ENCODE results near the gene JOSD2. TPM values are rescaled to one million over a fixed set of nuclear protein-coding genes. Genes with fewer than 3 reads are reported as not detected.
A peak's percentile ranks its signal among the peaks of the same experiment; 100 is the strongest.
"Not testable (repeated sequence)": the region's sequence is repeated elsewhere in the genome, so short reads cannot be mapped to it uniquely, and the experiment has no call there.

The JOSD2 gene
- total RNA-seq, 2 donors from 2014 or later = 27.6 to 34.0 TPM

GRCh38 chr19:50478901-50479715, 31.9 kb downstream of the JOSD2 start:
- H3K27me3 Mint-ChIP-seq (ENCODE audit: low read depth) = no peaks in the 10 kb centered on the region
- H3K9me3 Mint-ChIP-seq = no peaks in the 10 kb centered on the region
- peaks cover 26% of the 10 kb centered on the region for H3K4me1 Mint-ChIP-seq (ENCODE audit: low read depth)
- ATAC-seq (replicated peaks in 1 of 2) (no peak), DNase-seq (no peak)
- H3K36me3 Mint-ChIP-seq (ENCODE audit: insufficient read depth in 2 of 2) = peaks cover 5 to 8% of the 10 kb centered on the region in 2 donors
- H3K4me3 Mint-ChIP-seq = peak overlapping the region in 1 of 2 donors; percentile 23
- H3K27ac Mint-ChIP-seq = peak overlapping the region; percentile 38

- H3K27ac Mint-ChIP-seq = peak overlapping the region; percentile 3
- no peak for ATAC-seq (replicated peaks in 1 of 2)
Measured at GRCh38 chr19:50477751-50478515, 33.1 kb downstream of the JOSD2 start.

GRCh38 chr19:50476907-50477238, 34.1 kb downstream of the JOSD2 start:
- H3K4me3 Mint-ChIP-seq = peak overlapping the region; percentile 95 to 99
- no peaks in the 10 kb centered on the region for H3K9me3 Mint-ChIP-seq
- ATAC-seq (replicated peaks in 1 of 2) (no peak), DNase-seq (no peak)
- no peaks in the 10 kb centered on the region for H3K27me3 Mint-ChIP-seq (ENCODE audit: low read depth)
- peaks cover 26% of the 10 kb centered on the region for H3K4me1 Mint-ChIP-seq (ENCODE audit: low read depth)
- H3K36me3 Mint-ChIP-seq (ENCODE audit: insufficient read depth in 2 of 2) = peaks cover 3 to 7% of the 10 kb centered on the region in 2 donors
- H3K27ac Mint-ChIP-seq = peak overlapping the region; percentile 64

More at GRCh38 chr19:50477751-50478515, 33.1 kb downstream of the JOSD2 start:
- Mint-ChIP-seq H3K9me3 (no peaks in the 10 kb centered on the region), H3K27me3 (ENCODE audit: low read depth) (no peaks in the 10 kb centered on the region), H3K4me3 (peak overlapping the region; percentile 95 to 99), H3K4me1 (ENCODE audit: low read depth) (peaks cover 26% of the 10 kb centered on the region), H3K36me3 (ENCODE audit: insufficient read depth in 2 of 2) (peaks cover 5 to 7% of the 10 kb centered on the region in 2 donors)
- no peak for DNase-seq

GRCh38 chr19:50476224-50476906, 34.6 kb downstream of the JOSD2 start, which contains the start of the genes EMC10 and GARIN5A:
Gene EMC10 (plus strand): TSS chr19:50476507. CDS start chr19:50476545, 38 bp downstream.
Gene GARIN5A (minus strand): TSS chr19:50476848. CDS start chr19:50476388, 460 bp downstream.
- ATAC-seq (replicated peaks in 1 of 2) (peak; percentile 97), DNase-seq (peak; percentile 97)
- peak within 1 kb of the TSS; percentile 95 to 99 for H3K4me3 Mint-ChIP-seq
- peak within 1 kb of the TSS; percentile 64 for H3K27ac Mint-ChIP-seq
- no peaks in the 10 kb centered on the region for H3K9me3 Mint-ChIP-seq
- H3K27me3 Mint-ChIP-seq (ENCODE audit: low read depth) = no peaks in the 10 kb centered on the region
- H3K4me1 Mint-ChIP-seq (ENCODE audit: low read depth) = peaks cover 26% of the 10 kb centered on the region
- H3K36me3 Mint-ChIP-seq (ENCODE audit: insufficient read depth in 2 of 2) = peaks cover 3 to 7% of the 10 kb centered on the region in 2 donors

- no peak for DNase-seq
- H3K27ac Mint-ChIP-seq = peak overlapping the region; percentile 64
Measured at GRCh38 chr19:50475736-50476223, 35.2 kb downstream of the JOSD2 start.

GRCh38 chr19:50475101-50475568, 35.9 kb downstream of the JOSD2 start:
- Mint-ChIP-seq H3K27ac (peak overlapping the region; percentile 59), H3K27me3 (ENCODE audit: low read depth) (no peaks in the 10 kb centered on the region), H3K9me3 (no peaks in the 10 kb centered on the region), H3K4me3 (peak overlapping the region; percentile 31 to 55), H3K36me3 (ENCODE audit: insufficient read depth in 2 of 2) (peaks cover 3 to 7% of the 10 kb centered on the region in 2 donors), H3K4me1 (ENCODE audit: low read depth) (peaks cover 26% of the 10 kb centered on the region)
- no peak for DNase-seq
- no peak for ATAC-seq (replicated peaks in 1 of 2)

More at GRCh38 chr19:50475736-50476223, 35.2 kb downstream of the JOSD2 start:
- H3K36me3 Mint-ChIP-seq (ENCODE audit: insufficient read depth in 2 of 2) = peaks cover 3 to 7% of the 10 kb centered on the region in 2 donors
- H3K4me3 Mint-ChIP-seq = peak overlapping the region; percentile 95 to 99
- no peaks in the 10 kb centered on the region for H3K9me3 Mint-ChIP-seq
- no peak for ATAC-seq (replicated peaks in 1 of 2)
- peaks cover 26% of the 10 kb centered on the region for H3K4me1 Mint-ChIP-seq (ENCODE audit: low read depth)
- H3K27me3 Mint-ChIP-seq (ENCODE audit: low read depth) = no peaks in the 10 kb centered on the region

GRCh38 chr19:50473336-50473735, 37.7 kb downstream of the JOSD2 start:
- not testable (repeated sequence) for ATAC-seq (replicated peaks in 1 of 2); H3K4me3 Mint-ChIP-seq; H3K36me3 Mint-ChIP-seq (ENCODE audit: insufficient read depth in 2 of 2); H3K27me3 Mint-ChIP-seq (ENCODE audit: low read depth); DNase-seq; H3K27ac Mint-ChIP-seq; H3K9me3 Mint-ChIP-seq
- peaks cover 23% of the 10 kb centered on the region for H3K4me1 Mint-ChIP-seq (ENCODE audit: low read depth)

GRCh38 chr19:50468818-50469217, 42.2 kb downstream of the JOSD2 start:
- H3K4me1 Mint-ChIP-seq (ENCODE audit: low read depth) = no peaks in the 10 kb centered on the region
- no peaks in the 10 kb centered on the region for H3K36me3 Mint-ChIP-seq (ENCODE audit: insufficient read depth in 2 of 2)
- ATAC-seq (replicated peaks in 1 of 2) = peak in 1 of 2 donors; percentile 23
- no peaks in the 10 kb centered on the region for H3K9me3 Mint-ChIP-seq
- no peak overlapping the region for H3K4me3 Mint-ChIP-seq
- H3K27me3 Mint-ChIP-seq (ENCODE audit: low read depth) = no peaks in the 10 kb centered on the region
- DNase-seq = no peak
- no peak overlapping the region for H3K27ac Mint-ChIP-seq

GRCh38 chr19:50467566-50467965, 43.4 kb downstream of the JOSD2 start:
- Mint-ChIP-seq H3K36me3 (ENCODE audit: insufficient read depth in 2 of 2) (no peaks in the 10 kb centered on the region), H3K27me3 (ENCODE audit: low read depth) (no peaks in the 10 kb centered on the region), H3K4me3 (no peak overlapping the region), H3K9me3 (no peaks in the 10 kb centered on the region), H3K4me1 (ENCODE audit: low read depth) (no peaks in the 10 kb centered on the region), H3K27ac (no peak overlapping the region)
- no peak for DNase-seq
- ATAC-seq (replicated peaks in 1 of 2) = no peak

GRCh38 chr19:50466706-50467039, 44.3 kb downstream of the JOSD2 start:
- Mint-ChIP-seq H3K27ac (no peak overlapping the region), H3K36me3 (ENCODE audit: insufficient read depth in 2 of 2) (no peaks in the 10 kb centered on the region), H3K27me3 (ENCODE audit: low read depth) (no peaks in the 10 kb centered on the region), H3K4me1 (ENCODE audit: low read depth) (no peaks in the 10 kb centered on the region), H3K4me3 (no peak overlapping the region), H3K9me3 (no peaks in the 10 kb centered on the region)
- ATAC-seq (replicated peaks in 1 of 2) (no peak), DNase-seq (no peak)

- Mint-ChIP-seq H3K4me1 (ENCODE audit: low read depth) (peaks cover 4% of the 10 kb centered on the region), H3K9me3 (no peaks in the 10 kb centered on the region), H3K27ac (no peak overlapping the region), H3K36me3 (ENCODE audit: insufficient read depth in 2 of 2) (no peaks in the 10 kb centered on the region), H3K4me3 (no peak overlapping the region), H3K27me3 (ENCODE audit: low read depth) (no peaks in the 10 kb centered on the region)
- DNase-seq (no peak), ATAC-seq (replicated peaks in 1 of 2) (no peak)
Measured at GRCh38 chr19:50465986-50466705, 44.8 kb downstream of the JOSD2 start.

- DNase-seq (no peak), ATAC-seq (replicated peaks in 1 of 2) (no peak)
- no peaks in the 10 kb centered on the region for H3K36me3 Mint-ChIP-seq (ENCODE audit: insufficient read depth in 2 of 2)
- H3K9me3 Mint-ChIP-seq = no peaks in the 10 kb centered on the region
- no peak overlapping the region for H3K4me3 Mint-ChIP-seq
- no peak overlapping the region for H3K27ac Mint-ChIP-seq
- H3K27me3 Mint-ChIP-seq (ENCODE audit: low read depth) = no peaks in the 10 kb centered on the region
- peaks cover 14% of the 10 kb centered on the region for H3K4me1 Mint-ChIP-seq (ENCODE audit: low read depth)
Measured at GRCh38 chr19:50465000-50465399, 46.0 kb downstream of the JOSD2 start.

Data from activated T-cell treated with anti-CD3 and anti-CD28 coated beads, Interleukin-2, amount 50 U/mL, for 72 hours (primary cell).